HG03135 (cell line): ENCODE data around the gene KRT28.
A peak's percentile ranks its signal among the peaks of the same experiment; 100 is the strongest.
"Not testable (repeated sequence)": the region's sequence is repeated elsewhere in the genome, so short reads cannot be mapped to it uniquely, and the experiment has no call there.

Experiments used
- ATAC-seq: cut with Tn5 transposase; IDR thresholded peaks from one replicate; pipeline ENCODE4 v1.9.1; 2021; ENCODE audit warnings: mild to moderate bottlenecking, moderate library complexity; ENCODE audit not compliant: unreplicated experiment

KRT28 gene

DNA sequence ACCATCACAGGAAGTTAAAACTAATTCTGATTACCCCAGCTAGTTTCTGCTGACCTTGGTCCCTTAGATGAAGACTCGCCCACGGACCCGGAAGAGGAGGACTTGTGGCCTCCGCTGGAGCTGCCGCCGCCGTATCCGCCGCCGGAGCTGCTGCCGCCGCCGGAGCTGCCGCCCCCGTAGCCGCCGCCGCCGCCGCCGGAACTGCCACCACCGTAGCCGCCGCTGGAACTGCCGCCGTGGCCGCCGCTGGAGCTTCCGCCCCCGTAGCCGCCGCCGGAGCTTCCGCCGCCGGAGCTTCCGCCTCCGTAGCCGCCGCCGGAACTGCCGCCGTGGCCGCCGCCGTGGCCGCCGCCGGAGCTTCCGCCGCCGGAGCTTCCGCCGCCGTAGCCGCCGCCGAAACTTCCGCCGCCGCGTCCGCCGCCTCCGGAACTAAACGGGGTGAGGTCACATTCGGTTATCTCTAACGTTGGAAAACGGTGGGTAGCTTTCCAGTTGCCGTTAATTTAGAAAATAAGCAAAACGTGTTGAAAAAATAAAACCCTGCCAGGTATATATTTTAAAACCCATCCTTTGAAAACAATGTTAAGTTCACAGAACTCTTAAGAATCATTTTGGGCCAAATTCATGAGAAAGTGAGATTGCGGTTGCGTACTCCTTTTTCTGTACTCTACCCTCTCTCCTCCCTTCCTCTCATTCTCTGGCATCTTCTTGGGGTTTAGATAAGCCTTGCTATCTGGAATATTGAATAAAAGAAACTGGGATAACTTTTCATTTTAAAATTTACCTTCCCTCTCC, 19.2 kb upstream of the KRT28 start:
- peak; percentile 80 for ATAC-seq

DNA sequence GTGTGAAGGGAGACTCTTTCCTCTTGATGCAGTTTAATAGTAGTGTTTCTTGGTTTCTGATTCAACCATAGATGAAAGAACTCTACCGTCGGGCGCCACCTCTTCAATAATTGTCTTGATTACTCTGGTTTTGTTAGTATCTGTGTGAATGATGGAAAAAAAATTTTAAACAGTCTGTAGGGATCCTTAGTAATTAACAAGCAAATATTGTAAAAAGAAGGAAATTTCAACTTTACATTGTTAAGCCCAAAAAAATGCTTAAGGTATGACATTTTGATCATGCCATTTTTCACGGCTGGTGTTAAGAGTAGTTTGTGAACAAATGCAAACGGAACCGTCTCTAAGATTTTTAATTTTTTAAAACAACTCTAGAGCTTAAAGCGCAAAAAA, 18.6 kb upstream of the KRT28 start:
- ATAC-seq = no peak

DNA sequence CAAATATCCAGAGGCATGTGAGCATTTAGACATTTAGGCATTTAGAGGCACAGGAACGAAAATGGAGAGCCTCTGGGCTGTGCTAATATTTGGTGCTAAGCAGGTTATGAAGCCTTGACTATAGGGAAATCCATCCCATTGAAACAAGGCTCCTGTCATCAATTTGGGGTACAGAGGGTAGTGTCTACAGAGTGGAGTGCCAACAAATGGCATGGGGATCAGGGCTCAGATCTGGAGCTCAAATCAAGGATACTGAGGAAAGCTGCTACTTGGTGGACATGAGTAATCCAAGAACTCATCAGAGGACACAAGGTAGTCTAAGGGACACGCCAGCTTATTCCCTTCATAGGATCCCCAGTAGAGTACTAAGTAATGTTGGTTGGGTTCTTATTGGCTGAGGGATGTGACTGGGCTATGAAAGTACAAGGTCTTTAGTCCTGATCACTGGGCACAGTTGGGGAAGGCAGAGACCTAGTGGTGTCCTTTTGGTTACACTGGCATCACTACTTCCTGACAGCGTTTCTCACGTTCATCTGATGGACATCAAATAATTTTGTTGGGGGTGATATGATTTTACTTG, 17.4 kb upstream of the KRT28 start:
- no peak for ATAC-seq

DNA sequence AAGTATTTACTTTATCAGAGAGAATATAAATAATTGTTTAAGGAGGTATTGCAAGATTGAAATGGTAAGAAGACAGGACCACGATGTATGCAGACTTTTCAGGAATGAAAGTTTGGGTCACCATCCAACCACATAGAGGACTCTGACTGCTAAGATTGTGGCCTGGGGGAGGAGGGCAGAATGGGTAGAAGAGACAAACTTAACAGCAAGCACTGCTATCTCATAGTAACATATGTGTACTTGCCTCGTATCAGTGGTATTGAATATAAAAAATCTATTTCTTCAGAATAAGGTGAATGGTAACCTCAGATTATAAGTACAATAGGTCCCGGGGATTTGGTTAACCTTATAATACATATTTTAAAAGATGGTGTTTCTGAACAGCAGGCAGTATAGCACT, 16.8 kb upstream of the KRT28 start:
- no peak for ATAC-seq

DNA sequence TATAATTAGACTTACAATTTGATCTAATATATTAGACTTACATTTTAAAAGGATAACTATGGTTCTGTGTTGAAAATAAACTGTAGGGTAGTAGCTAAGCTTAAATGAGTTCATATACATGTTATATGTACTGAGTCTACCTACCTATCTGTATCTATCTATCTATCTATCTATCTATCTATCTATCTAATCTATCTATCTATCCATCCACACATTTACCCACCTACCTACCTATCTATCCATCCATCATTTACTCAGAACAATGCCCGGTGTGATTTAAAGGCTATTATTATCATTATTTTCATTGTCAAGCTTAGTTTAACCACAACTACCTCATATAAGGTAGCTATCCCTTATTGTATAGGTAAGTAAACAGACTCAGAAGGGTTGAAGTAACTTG, 15.6 kb upstream of the KRT28 start:
- ATAC-seq = no peak

DNA sequence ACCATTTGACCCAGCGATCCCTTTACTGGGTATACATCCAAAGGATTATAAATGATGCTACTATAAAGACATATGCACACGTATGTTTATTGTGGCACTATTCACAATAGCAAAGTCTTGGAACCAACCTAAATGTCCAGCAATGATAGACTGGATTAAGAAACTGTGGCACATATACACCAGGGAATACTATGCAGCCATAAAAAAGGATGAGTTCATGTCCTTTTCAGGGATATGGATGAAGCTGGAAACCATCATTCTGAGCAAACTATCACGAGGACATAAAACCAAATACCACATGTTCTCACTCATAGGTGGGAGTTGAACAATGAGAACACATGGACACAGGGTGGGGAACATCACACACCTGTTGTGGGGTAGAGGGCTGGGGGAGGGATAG, 14.9 kb upstream of the KRT28 start:
- ATAC-seq = not testable (repeated sequence)

DNA sequence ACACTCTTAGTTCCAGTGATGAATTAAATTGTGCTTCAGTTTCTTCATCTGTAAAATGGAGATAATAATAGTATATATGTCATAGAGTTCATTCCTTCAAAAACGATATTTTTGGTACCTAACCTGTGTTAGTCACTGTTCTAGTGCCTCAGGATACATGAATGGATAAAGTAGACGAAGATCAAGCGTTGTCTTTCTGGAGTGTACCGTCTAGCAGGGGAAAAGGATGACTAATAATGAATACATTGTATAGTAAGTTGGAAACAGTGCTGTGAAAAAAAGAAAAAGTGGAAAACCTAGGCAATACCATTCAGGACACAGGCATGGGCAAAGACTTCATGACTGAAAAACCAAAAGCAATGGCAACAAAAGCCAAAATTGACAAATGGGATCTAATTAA, 14.0 kb upstream of the KRT28 start:
- ATAC-seq = no peak

DNA sequence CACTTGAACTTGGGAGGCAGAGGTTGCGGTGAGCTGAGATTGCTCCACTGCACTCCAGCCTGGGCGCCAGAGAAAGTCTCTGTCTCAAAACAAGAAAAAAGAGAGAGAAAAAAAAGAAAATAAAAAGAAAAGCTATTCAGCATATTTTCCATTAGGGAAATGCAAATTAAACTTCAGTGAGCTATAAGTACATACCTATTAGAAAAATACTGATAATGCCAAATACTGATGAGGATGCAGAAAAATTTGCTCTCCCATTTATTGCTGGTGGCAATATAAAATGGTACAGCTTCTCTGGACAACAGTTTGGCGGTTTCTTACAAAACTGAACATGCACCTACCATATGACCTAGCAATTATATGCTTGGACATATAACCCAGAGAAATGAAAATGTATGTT, 12.9 kb upstream of the KRT28 start:
- no peak for ATAC-seq

DNA sequence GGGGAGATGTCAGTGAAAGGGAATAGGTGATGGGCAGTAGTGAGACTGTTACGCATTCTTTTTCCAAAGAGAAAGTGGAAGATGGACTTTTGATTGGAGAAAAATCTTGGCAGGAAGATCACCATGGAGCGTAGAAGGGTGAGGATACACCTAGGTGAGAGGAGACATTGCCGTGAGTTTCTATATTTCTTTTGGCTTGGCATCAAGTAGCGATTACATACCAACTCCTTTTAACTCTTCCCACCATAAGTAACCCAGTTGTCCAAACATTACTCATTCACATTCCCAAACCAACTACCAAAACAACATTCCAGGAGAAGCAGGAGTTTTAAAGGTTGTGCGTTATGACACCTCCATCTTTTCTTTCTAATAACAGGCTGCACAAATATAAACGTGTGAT, 10.7 kb upstream of the KRT28 start:
- no peak for ATAC-seq

DNA sequence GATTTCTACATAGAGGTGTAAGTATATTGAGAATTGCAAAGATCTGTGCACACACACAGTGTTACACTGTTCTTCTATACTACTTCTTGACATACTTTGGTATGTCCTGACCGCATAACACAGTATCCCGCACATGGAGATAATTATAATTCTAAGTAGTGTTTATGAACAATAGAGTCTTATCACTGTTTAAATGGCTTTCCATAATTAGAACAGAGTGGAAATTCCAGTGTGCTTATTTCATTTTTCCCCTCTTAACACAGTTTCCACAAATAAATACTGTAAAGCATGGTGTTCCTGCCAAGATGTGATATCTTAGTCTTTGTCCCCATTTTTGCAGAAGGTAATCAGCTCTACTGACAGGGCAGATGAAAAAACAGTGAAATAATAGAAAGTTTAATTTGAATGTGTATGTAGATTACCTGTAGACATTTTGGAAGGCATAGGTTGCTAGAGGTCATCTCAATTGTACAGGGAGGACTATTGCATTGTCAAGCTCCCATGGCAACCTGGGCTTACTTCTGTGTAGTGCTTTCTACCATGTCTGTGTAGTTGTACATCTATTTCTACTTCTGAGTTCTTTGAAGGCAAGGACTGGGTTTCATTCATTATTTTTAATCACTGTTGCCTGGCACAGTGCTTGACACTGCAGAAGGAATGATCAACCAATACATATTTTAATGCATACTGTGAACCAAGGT, 10.1 kb upstream of the KRT28 start:
- no peak for ATAC-seq

DNA sequence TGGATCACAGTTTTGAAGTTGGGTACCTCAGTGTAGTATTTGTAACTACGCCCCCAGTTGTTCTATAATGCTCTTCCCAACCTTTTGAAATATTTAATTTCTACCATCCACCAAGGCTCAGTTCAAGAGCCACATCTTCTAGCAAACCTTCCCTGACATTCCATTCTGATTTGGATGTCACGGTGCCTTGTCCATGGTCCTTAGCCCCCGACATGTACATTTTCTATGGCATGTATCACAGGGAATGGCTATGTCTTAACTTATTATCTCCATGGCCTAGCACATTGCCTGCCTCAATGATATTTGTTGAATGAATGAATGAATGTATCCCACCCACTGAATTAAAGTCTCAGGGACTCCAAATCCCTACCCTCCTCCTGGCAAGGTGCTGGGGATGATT, 6.4 kb upstream of the KRT28 start:
- ATAC-seq = no peak

DNA sequence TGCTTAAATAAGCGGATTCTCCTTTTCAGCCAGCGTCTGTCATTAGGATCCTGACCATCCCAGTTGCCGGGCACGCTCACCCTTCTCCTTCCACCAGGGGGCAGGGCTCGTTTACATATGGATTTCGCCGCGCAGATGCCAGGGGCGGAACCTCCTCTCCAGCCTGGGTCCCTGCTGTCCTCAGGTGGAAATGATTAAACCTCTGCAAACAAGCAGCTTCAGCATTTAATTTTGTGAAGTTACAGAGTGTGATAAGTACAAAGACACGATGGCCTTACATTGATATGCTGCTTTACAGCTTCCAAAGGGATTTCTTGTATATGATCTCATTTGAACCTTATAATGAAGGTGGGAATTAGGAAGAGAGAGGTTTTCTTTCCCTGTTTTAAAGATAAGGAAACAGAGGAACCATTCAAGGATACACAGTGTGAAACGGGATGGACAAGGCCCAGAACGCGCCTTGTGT, 3.9 kb upstream of the KRT28 start:
- ATAC-seq = no peak

DNA sequence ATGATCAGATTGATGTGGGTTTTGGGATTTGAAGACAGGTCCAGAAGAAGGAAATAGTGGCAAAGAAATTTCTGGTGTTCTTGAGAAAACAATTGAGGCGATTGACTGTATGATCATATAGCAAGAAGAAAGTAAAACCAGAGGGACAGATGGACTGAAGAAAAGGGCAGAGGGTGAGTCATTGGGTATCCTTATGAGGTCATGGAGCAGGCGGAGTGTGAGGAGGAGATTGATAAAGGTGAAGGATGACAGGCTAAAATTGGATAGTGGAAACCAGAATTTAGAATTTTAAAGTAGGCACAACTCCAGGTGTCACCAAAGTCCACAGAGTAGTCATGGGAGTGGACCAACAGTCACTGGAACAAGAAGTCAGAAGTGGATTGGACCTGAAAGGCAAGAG, 1.4 kb upstream of the KRT28 start:
- no peak for ATAC-seq

DNA sequence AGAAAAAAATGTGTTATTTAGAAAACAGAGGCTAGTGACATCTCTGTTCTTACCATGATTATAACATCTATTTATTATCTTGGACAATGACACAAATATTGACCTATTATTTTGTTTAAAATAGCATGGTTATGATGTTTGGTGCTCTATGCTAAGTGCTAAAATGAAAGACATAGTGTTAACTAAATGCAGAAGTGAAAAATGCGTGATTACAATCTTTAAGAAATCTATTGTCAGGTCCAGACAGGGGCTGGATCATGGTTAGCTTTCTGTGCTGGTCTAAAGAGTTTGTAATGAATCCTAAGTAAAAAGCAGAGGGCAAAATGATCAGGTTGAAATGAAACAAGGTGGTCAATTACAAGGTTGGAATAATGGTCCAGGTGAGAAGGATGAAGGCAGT, 622 bp upstream of the KRT28 start:
- no peak for ATAC-seq

DNA sequence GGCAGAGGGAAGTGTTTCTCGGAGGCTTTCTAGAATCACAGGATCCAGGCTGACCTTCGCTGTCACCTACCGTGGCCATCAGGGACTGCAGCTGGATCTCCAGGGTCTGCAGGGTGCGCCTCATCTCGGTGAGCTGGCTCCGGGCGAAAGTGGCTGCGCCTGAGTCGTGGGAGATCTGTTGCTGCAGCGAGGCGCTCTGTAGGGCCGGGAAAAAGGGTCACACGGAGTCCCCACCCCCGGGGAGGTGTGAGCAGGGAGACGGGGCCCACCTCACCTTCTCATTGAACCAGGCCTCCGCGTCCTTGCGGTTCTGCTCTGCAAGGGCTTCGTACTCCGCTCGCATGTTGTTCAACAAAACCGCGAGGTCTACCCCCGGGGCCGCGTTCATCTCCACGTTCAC, 2.9 kb downstream of the KRT28 start:
- no peak for ATAC-seq

DNA sequence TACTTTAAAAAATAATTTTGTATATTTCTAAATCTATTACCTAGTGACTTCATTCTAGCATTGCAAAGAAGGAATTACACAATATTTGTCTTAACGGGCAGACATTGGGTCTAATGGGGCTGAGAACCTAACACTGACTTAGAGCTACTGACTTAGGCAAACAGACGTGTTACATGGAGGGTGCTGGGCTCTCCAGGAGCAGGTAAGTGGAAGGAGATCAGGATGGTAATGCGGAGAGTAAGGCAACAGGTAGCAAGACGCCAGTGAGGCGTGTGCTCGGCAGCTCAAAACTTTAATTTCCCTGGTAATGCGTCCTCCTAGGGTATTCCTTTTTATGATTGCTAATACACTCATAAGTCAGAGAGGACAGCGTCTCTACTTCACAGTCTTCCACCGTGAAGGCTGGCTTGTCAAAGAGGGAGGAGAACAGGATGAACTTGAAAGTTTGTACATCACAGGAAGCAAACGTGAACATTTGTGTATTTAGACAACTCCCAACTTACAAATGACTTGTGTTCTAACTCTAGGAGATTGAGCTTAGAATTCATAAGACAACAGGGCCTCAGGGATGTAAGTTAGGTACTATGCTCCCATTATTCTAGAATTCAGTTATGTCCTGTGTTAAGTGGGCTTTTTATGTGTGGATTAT, 4.6 kb downstream of the KRT28 start:
- ATAC-seq = no peak

DNA sequence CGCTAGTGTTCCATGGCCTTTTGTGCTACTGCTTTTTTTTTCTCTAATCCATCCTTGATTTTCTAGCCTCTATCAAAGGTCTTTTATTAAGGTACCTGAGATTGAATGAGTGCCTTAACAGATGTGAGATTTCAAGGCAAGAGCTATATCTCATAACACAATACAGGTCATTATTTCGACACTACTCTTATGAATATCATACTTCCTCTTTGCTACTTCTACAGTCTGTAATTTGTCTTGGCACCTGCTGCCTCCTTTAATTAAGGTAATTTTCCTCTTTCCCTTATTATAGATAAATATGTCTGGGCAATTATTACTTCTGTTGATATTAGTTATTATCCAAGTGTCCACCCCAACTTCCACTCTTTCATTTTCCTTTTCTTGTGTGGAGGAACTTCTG, 5.3 kb downstream of the KRT28 start:
- ATAC-seq = no peak

DNA sequence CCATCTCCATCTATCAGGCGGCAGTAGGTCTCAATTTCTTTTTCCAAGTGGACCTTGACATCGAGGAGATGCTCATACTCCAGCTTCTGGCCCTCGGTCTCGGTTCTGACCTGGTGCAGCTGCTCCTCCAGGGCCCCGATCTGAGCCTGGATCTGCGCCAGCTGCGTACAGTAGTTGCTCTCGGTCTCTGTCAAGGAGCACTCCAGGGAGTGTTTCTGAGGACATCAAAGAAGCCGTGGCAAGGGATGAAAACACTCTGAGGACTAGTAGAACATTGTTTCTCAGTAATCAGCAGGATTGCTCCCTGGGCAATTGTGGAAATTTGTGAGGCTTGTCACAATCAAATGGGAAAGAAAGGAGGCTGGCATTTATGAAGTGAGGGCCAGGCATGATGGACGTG, 5.9 kb downstream of the KRT28 start:
- no peak for ATAC-seq

DNA sequence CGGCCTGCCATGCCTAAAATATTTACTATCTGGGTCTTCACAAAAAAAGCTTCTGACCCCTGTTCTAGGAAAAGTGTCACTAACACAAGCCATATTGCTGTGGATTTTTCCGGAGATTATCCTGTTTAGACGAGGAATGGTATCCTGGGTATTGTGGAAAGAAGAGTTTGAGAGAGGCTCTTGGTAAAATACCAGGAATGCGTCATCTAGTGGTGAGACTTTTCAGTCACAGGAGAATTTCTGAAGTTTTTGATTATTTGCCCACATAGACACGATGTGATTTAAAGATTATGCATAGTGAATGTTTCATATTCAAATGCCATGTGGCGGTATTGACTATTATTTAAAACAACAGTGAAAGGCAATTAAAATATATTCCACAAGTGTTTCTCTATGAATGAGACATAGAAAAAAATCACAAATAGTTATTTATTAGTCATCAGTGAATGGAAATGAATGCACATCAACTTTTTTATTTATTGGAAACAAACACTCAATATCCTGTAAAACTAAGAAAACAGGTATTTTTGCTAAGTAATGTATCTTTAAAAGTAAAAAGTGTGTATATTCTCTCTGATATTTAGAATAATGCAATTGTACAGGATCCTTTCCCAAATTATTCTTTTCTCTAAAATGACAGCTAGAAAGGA, 7.8 kb downstream of the KRT28 start:
- no peak for ATAC-seq

DNA sequence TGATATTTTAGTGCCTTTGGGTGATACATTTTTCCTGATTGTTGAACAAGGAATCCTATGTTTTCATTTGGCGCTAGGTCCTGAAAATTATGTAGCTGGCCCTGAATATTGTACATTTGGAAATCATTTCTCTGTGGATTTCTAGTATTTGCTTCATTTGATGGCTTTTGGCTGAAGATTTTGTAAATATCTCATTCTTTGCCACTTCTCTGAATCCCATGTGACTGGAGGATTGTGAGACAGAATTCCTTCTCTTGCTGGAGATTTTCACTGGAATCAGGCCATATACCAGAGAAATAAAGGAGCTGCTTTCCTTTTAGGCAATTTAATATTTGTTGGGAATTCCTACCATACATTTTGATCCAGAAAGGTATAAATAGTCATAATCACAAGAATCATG, 8.6 kb downstream of the KRT28 start:
- no peak for ATAC-seq

DNA sequence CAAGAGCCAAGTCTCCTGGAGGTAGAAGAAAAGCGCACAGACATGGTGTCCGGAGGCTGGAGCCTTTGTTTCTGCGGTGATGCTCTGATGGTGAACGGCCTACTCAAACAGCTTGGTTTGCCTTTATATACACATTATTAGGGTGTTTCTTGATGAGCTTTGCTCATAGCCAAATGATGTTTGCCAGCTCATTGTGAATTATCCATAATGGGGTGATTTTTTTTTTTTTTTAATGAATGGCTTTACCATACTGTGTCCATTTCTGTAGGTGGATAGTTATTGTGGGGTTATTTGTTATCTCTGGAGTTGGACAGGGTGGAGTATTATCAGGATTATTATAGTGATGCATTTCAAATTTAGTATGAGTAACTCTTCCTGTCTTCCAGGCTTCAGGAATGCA, 17.3 kb downstream of the KRT28 start, which contains the start of gene KRT27:
KRT27 (minus strand) TSS at position 101 of the 400 bp plus-strand sequence; CDS start at position 44, 57 bp downstream.
- ATAC-seq = no peak
